HEK293T (cell line): ENCODE data around the gene RAET1L.

Experiments
- ARNT ChIP-seq: fragments of 450-650 bp; IDR thresholded peaks from 2 replicates; pipeline ENCODE4 v1.6.1; 2017; ENCODE audit warnings: mild to moderate bottlenecking
- BHLHE40 ChIP-seq: fragments of 450-650 bp; IDR thresholded peaks from 2 replicates; pipeline ENCODE4 v1.6.1; 2016; ENCODE audit warnings: mild to moderate bottlenecking, moderate library complexity, borderline replicate concordance
- CTBP1 ChIP-seq: fragments of 450-650 bp; IDR thresholded peaks from 2 replicates; pipeline ENCODE4 v1.6.1; 2016; ENCODE audit warnings: borderline replicate concordance
- ELF4 ChIP-seq: fragments of 450-650 bp; IDR thresholded peaks from 2 replicates; pipeline ENCODE4 v1.6.1; 2017; ENCODE audit warnings: antibody characterized with exemption
- FOXA1 ChIP-seq: fragments of 450-650 bp; IDR thresholded peaks from 2 replicates; pipeline ENCODE4 v1.6.1; 2016; ENCODE audit warnings: mild to moderate bottlenecking
- FOXK2 ChIP-seq: fragments of 450-650 bp; IDR thresholded peaks from 2 replicates; pipeline ENCODE4 v1.6.1; 2016; ENCODE audit warnings: mild to moderate bottlenecking
- FOXM1 ChIP-seq: fragments of 450-650 bp; IDR thresholded peaks from 2 replicates; pipeline ENCODE4 v1.6.1; 2017; ENCODE audit warnings: mild to moderate bottlenecking, borderline replicate concordance
- L3MBTL2 ChIP-seq: fragments of 450-650 bp; conservative IDR thresholded peaks from 2 replicates; pipeline ENCODE4 v1.6.1; 2016; ENCODE audit warnings: mild to moderate bottlenecking
- LEF1 ChIP-seq: fragments of 450-650 bp; IDR thresholded peaks from 2 replicates; pipeline ENCODE4 v1.6.1; 2017; ENCODE audit warnings: mild to moderate bottlenecking, borderline replicate concordance
- SP1 ChIP-seq: fragments of 450-650 bp; IDR thresholded peaks from 2 replicates; pipeline ENCODE4 v1.6.1; 2017
- SUZ12 ChIP-seq: fragments of 450-650 bp; IDR thresholded peaks from 2 replicates; pipeline ENCODE4 v1.6.1; 2016; ENCODE audit warnings: mild to moderate bottlenecking
- TARDBP ChIP-seq: fragments of 450-650 bp; IDR thresholded peaks from 2 replicates; pipeline ENCODE4 v1.6.1; 2016
- ZNF384 ChIP-seq: fragments of 450-650 bp; IDR thresholded peaks from 2 replicates; pipeline ENCODE4 v1.6.1; 2016

DNA sequence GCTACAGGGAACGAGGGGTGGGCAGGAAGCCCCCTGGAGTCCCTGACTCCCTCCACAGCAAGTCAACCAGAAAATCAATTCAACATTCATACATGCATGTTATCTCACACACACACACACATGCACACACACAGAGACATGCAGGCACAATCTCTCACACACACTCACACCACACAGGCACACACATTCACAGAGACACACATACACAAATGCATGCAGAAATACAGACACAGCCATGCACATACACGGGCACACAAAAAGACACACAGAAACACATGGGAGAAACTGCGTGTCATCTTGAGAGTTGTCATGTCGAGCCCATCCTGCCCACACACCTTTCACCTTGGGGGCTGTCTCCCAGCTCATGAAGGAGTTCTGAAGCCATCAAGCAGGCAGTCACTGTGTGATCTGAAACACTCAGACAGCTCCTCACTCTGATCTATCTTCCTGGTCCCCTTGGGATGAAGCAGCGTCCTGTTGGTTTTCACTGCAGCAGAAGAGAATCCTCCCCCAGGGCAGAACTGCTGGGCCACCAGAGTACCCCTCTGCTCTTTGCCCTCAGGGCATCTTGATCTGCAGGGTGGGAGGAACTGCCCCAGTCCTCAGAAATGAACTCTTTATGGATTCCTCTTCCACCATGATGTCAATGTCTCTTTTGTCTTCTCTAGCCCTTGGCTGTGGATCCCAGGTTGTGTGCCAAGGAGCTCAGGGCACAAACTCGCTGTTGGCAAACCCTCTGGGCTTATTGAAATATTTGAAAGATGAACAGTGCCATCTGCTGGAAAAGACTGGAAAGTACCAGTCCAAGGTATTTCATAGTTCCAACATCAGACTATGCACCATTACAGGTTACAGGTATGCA is 8.8 kb downstream of the RAET1L start:
- TF ChIP-seq SP1 = no peak
- TF ChIP-seq L3MBTL2 = no peak
- no peak for TF ChIP-seq LEF1
- no peak for TF ChIP-seq ARNT
- no peak for TF ChIP-seq TARDBP
- no peak for TF ChIP-seq ZNF384
- TF ChIP-seq ELF4 = no peak
- no peak for TF ChIP-seq FOXK2
- TF ChIP-seq FOXA1 = no peak
- no peak for TF ChIP-seq BHLHE40
- TF ChIP-seq SUZ12 = no peak
- TF ChIP-seq FOXM1 = no peak
- TF ChIP-seq CTBP1 = no peak
